Thymus (tissue), 11 donors: ENCODE results near the gene ARPC5. TPM values are rescaled to one million over a fixed set of nuclear protein-coding genes. Genes with fewer than 3 reads are reported as not detected.
A peak's percentile ranks its signal among the peaks of the same experiment; 100 is the strongest.
"Not testable (repeated sequence)": the region's sequence is repeated elsewhere in the genome, so short reads cannot be mapped to it uniquely, and the experiment has no call there.

Experiments used
- DNase-seq, 9 donors: peaks; one replicate each; pipeline ENCODE4 v3.0.0-alpha.2; 2013; ENCODE audit warnings: low spot score in 9 of 9, low read depth in 6 of 9, missing footprints in 1 of 9
- H3K27ac ChIP-seq, 2 donors: one replicate each; pipeline ENCODE4 v1.5.1; 2013; ENCODE audit warnings: control low read depth in 1 of 2, low read depth in 1 of 2, low read length in 1 of 2, mild to moderate bottlenecking in 1 of 2, moderate library complexity in 1 of 2
- H3K27me3 ChIP-seq, 2 donors: one replicate each; pipeline ENCODE4 v1.5.1; 2013; ENCODE audit warnings: low read length in 1 of 2; ENCODE audit not compliant: control insufficient read depth in 2 of 2, insufficient read depth in 1 of 2
- H3K36me3 ChIP-seq, 2 donors: one replicate each; pipeline ENCODE4 v1.5.1; 2013; ENCODE audit warnings: low read length in 1 of 2, mild to moderate bottlenecking in 1 of 2, moderate library complexity in 1 of 2; ENCODE audit not compliant: control insufficient read depth in 2 of 2, insufficient read depth in 2 of 2
- H3K4me1 ChIP-seq, 2 donors: one replicate each; pipeline ENCODE4 v1.5.1; 2013; ENCODE audit warnings: low read length in 2 of 2; ENCODE audit not compliant: control insufficient read depth in 2 of 2, insufficient read depth in 2 of 2
- H3K4me3 ChIP-seq, 2 donors: one replicate each; pipeline ENCODE4 v1.5.1; 2013; ENCODE audit warnings: low read length in 2 of 2, control low read depth in 1 of 2, mild to moderate bottlenecking in 1 of 2
- H3K9me3 ChIP-seq, 2 donors: one replicate each; pipeline ENCODE4 v1.5.1; 2013; ENCODE audit warnings: low read length in 1 of 2, mild to moderate bottlenecking in 1 of 2; ENCODE audit not compliant: control insufficient read depth in 2 of 2, insufficient read depth in 1 of 2
- WGBS: extraction: QIAGEN DNeasy Blood & Tissue Kit; methylation state at CpG from one replicate; pipeline ENCODE4 v1.1.7; 2013; 5-methylcytosine and 5-hydroxymethylcytosine counted together
- polyA plus RNA-seq: library from polyadenylated mRNA; stranded (reverse); fragments of 200-250 nt; gene quantifications from one replicate; pipeline ENCODE4 v1.2.3, GENCODE V29; 2013
- total RNA-seq: library from RNA; stranded (reverse); fragments of 120-200 nt; gene quantifications from one replicate; pipeline ENCODE4 v1.2.4, GENCODE V29; 2013
- donor health status: healthy.

The ARPC5 gene
- total and polyA plus RNA-seq, 2 donors: 250 to 330 TPM

DNA sequence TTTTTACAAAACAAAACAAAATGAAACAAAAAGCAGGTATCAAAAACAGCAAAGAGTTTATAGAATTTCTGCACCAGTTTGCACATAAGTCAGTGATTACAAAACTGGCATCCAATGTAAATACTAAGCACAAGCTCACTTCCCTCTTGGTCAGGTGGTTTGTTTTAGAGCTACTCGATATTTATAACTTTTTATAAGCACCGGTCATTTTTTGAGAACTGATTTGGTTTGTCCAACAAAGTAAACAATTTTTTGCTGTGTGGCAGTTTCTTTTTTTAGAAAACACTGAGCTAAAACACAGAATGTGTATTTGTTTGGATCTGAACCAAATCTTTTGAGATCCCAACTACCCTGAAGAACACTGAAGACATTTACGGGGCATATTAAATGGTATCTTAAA lies 9.3 kb downstream of the ARPC5 start:
- H3K27me3 ChIP-seq, H3K27ac ChIP-seq, DNase-seq, H3K4me3 ChIP-seq, H3K9me3 ChIP-seq, H3K4me1 ChIP-seq: not testable (repeated sequence)
- peaks cover 14 to 56% of the 10 kb centered on the region in 2 donors for H3K36me3 ChIP-seq
- WGBS: 78% methylated on average over 3 of the region's 3 CpGs

DNA sequence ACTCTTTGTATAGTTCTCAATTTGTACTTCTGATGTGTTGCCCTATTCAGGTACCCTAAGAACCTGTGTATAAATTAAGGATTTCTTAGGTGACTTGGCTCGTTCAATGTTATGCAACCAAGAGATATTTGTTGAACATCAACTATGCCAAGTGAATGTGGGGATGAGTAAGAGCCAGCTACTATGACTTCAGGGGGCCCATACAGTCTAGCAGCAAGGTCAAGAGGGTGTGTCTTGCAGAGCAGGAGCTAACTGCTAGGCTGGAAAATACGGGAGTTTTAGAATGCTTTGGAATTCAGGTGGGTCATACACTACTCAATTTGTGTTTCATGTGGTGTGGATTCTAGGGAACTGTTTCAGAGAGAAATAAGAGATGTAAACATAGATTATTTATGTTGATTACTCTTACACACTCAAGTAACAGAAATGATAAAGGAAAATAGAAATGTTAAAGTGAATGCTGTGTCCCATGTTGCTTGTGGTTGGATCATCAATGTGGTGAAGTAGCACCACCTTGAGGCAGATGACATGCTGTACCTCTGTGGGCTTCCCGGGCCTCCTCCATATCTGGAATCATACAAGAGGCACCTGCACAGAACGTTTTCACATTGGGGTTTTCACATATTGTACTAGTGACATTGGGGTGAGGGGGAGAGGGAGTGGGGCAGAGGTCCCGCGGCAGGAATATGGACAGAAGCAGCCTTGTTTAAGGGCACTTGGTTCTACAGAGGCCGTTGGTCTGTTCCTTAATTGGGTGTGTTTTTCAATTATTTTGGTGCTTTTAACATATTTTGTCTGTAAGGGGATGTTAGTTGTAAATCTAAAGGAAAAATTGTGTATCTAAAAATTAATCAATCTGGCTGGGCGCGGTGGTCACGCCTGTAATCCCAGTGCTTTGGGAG lies 12.4 kb downstream of the ARPC5 start:
- Histone ChIP-seq H3K27me3 (no peaks in the 10 kb centered on the region), H3K4me1 (no peaks in the 10 kb centered on the region), H3K4me3 (no peak overlapping the region), H3K27ac (no peak overlapping the region), H3K9me3 (no peaks in the 10 kb centered on the region), H3K36me3 (peaks cover 11 to 33% of the 10 kb centered on the region in 2 donors)
- 73% methylated on average over 10 of the region's 10 CpGs for WGBS
- peak in 5 of 9 donors; percentile 52 to 79 (median 66) for DNase-seq

DNA sequence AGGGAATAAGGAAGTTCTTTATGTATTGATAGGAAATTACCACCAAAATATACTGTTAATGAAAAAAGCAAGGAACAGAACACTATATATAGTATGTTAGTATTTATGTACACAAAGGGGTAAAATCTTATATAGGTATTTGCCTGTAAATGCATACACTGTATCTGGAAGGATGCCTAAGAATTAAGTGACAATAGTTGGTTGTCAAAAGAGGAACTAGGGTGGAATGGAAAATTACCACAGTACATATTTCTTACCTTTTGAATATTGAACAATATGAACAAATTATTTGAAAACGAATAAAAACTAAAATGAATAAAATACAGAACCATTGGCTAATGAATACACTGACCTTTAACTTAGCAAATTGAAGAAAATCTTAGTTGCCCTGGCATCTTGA lies 13.6 kb downstream of the ARPC5 start:
- Histone ChIP-seq H3K4me1 (no peaks in the 10 kb centered on the region), H3K9me3 (no peaks in the 10 kb centered on the region), H3K36me3 (peaks cover 8 to 24% of the 10 kb centered on the region in 2 donors), H3K27me3 (no peaks in the 10 kb centered on the region), H3K4me3 (no peak overlapping the region), H3K27ac (no peak overlapping the region)
- WGBS: 45% methylated on average over 1 of the region's 1 CpG
- no peak for DNase-seq

DNA sequence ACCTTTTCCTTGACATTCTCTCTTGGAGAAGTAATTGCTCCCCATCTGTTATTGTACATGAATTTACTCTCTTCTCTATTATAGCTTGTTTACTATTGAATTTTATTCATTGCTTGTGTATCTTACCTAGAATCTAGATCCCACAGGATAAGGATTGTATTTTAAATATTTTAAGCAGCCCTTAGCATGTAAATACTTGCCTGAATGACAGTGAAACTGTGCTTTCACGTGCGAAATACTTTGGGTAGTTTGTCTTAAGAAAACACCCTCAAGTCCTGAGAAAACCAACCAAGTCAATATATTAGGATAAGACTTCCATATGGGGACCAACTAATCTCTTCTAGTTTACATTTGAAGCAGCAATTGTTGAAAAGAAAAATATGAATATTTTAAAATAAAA lies 15.3 kb downstream of the ARPC5 start:
- 90% methylated on average over 2 of the region's 2 CpGs for WGBS

DNA sequence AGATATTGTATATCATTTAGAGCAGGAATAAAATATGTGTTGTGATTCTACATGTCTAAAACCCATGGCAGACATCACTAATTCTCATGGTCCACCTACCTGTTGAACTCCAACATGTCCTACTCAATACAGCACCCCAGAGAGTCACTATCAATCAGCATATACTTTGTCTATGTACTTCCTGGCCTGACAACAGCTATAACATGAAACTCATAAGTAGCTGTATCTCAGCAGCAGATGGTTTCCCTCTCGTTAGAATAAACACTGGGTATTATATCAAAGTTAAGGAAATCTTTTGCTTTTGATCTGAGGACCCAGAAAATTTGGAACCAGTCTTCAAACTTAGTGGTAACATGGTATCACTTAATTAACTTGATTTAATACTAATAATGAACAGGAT lies 15.8 kb downstream of the ARPC5 start:
- H3K27ac ChIP-seq: no peak overlapping the region
- no peaks in the 10 kb centered on the region for H3K9me3 ChIP-seq
- WGBS: 91% methylated on average over 1 of the region's 1 CpG
- peaks cover 3 to 4% of the 10 kb centered on the region in 2 donors for H3K36me3 ChIP-seq
- no peak overlapping the region for H3K4me3 ChIP-seq
- H3K4me1 ChIP-seq: no peaks in the 10 kb centered on the region
- no peaks in the 10 kb centered on the region for H3K27me3 ChIP-seq
- no peak for DNase-seq

More for the DNA sequence above, 15.3 kb downstream of the ARPC5 start:
- no peak for DNase-seq
- H3K27ac ChIP-seq: no peak overlapping the region
- no peak overlapping the region for H3K4me3 ChIP-seq
- H3K27me3 ChIP-seq: no peaks in the 10 kb centered on the region
- H3K9me3 ChIP-seq: no peaks in the 10 kb centered on the region
- no peaks in the 10 kb centered on the region for H3K4me1 ChIP-seq
- peaks cover 4 to 10% of the 10 kb centered on the region in 2 donors for H3K36me3 ChIP-seq

DNA sequence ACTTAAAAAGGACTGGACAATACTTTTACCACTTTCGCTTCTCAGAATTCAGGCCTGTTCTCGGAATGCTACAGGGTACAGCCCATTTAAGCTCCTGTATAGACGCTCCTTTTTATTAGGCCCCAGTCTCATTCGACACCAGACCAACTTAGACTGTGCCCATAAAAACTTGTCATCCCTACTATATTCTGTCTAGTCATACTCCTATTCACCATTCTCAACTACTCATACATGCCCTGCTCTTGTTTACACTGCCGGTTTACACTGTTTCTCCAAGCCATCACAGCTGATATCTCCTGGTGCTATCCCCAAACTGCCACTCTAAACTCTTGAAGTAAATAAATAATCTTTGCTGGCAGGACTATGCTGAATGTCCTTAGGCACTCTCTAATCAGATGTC lies 17.4 kb downstream of the ARPC5 start:
- H3K36me3 ChIP-seq, H3K4me1 ChIP-seq, DNase-seq, H3K27ac ChIP-seq, H3K27me3 ChIP-seq, H3K4me3 ChIP-seq, H3K9me3 ChIP-seq: not testable (repeated sequence)
- 89% methylated on average over 5 of the region's 5 CpGs for WGBS

DNA sequence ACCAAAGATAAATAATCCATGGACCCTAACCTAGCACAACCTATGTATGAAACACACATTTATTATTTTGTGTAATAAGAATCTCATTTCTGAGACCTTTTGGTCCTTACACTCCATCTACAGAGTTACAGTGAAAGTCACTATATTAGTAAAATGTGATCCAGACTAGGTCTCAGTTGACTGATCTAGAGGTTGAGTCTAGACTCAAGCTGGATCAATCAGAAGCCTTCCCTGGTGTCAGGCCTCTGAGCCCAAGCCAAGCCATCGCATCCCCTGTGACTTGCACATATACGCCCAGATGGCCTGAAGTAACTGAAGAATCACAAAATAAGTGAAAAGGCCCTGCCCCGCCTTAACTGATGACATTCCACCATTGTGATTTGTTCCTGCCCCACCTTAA lies 22.6 kb downstream of the ARPC5 start:
- not testable (repeated sequence) for H3K4me3 ChIP-seq

DNA sequence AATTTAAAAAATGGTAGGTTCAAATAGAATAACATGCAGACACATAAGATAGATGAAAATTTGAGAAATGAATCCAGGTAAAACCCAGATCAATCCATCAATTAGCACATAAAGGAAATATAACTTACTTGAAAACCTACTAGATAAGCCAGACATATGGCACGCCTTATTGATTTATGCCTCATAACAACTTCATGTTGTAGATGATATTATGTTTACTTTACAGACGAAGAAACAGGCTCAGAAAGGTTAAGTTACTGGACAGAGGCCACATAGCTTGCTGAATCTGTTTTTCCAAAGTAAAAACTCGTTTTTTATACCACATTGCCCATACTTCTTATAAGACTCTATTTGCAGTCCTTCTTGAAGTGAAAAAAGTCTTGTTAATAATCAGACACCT lies 23.2 kb downstream of the ARPC5 start:
- Histone ChIP-seq H3K27ac (no peak overlapping the region), H3K36me3 (no peaks in the 10 kb centered on the region), H3K27me3 (no peaks in the 10 kb centered on the region), H3K9me3 (no peaks in the 10 kb centered on the region), H3K4me3 (no peak overlapping the region), H3K4me1 (no peaks in the 10 kb centered on the region)
- DNase-seq: no peak
- WGBS: 92% methylated on average over 3 of the region's 3 CpGs

More for the DNA sequence above, 22.6 kb downstream of the ARPC5 start:
- DNase-seq, H3K36me3 ChIP-seq, H3K27ac ChIP-seq, H3K27me3 ChIP-seq, H3K4me1 ChIP-seq, H3K9me3 ChIP-seq: not testable (repeated sequence)
- 100% methylated on average over 3 of the region's 3 CpGs for WGBS

DNA sequence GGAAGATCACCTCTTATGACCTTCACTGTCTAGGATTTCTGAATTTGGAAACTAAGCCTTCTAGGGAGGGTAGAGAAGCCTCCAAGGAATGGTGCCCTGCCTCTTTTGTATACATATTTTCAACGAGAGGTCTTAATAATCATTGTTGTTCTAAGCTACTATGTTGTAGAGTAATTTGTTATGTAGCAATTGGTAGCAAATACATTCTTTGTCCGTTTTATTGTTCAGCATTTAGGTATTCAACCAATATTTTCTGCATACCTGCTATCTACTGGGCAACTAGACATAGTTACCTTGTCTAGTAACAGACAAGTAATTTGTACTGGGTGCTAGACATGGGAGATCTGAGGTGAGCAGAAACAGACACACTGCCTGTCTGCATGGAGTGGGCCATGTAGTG lies 24.6 kb downstream of the ARPC5 start:
- 46% methylated on average over 2 of the region's 2 CpGs for WGBS
- no peaks in the 10 kb centered on the region for H3K36me3 ChIP-seq
- no peak overlapping the region for H3K4me3 ChIP-seq
- no peaks in the 10 kb centered on the region for H3K9me3 ChIP-seq
- H3K27ac ChIP-seq: no peak overlapping the region
- H3K4me1 ChIP-seq: no peaks in the 10 kb centered on the region
- no peaks in the 10 kb centered on the region for H3K27me3 ChIP-seq
- no peak for DNase-seq
